ENCODE results near the gene KRT27. TPM values are rescaled to one million over a fixed set of nuclear protein-coding genes. Genes with fewer than 3 reads are reported as not detected.

The KRT27 gene
- total RNA-seq, 2 donors from 2014 or later = not detected

DNA sequence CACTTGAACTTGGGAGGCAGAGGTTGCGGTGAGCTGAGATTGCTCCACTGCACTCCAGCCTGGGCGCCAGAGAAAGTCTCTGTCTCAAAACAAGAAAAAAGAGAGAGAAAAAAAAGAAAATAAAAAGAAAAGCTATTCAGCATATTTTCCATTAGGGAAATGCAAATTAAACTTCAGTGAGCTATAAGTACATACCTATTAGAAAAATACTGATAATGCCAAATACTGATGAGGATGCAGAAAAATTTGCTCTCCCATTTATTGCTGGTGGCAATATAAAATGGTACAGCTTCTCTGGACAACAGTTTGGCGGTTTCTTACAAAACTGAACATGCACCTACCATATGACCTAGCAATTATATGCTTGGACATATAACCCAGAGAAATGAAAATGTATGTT, 30.3 kb upstream of the KRT27 start:
- intact Hi-C loops (cut with DNase I) = no loop called here

DNA sequence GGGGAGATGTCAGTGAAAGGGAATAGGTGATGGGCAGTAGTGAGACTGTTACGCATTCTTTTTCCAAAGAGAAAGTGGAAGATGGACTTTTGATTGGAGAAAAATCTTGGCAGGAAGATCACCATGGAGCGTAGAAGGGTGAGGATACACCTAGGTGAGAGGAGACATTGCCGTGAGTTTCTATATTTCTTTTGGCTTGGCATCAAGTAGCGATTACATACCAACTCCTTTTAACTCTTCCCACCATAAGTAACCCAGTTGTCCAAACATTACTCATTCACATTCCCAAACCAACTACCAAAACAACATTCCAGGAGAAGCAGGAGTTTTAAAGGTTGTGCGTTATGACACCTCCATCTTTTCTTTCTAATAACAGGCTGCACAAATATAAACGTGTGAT, 28.1 kb upstream of the KRT27 start:
- Histone ChIP-seq H3K9me3 (no peaks in the 10 kb centered on the region), H3K4me1 (no peaks in the 10 kb centered on the region), H3K36me3 (replicated peaks in 1 of 2; ENCODE audit: insufficient read depth in 1 of 2, low read depth in 2 of 2) (no peaks in the 10 kb centered on the region), H3K4me3 (no peak overlapping the region), H3K27me3 (peaks cover 0 to 4% of the 10 kb centered on the region in 2 donors), H3K27ac (no peak overlapping the region)
- intact Hi-C loops (cut with DNase I) = no loop called here
- ATAC-seq = no peak
- DNase-seq = no peak
- TF ChIP-seq POLR2A (IDR thresholded peaks at IDR 0.05) = no peak
- TF ChIP-seq, protein P1, sequence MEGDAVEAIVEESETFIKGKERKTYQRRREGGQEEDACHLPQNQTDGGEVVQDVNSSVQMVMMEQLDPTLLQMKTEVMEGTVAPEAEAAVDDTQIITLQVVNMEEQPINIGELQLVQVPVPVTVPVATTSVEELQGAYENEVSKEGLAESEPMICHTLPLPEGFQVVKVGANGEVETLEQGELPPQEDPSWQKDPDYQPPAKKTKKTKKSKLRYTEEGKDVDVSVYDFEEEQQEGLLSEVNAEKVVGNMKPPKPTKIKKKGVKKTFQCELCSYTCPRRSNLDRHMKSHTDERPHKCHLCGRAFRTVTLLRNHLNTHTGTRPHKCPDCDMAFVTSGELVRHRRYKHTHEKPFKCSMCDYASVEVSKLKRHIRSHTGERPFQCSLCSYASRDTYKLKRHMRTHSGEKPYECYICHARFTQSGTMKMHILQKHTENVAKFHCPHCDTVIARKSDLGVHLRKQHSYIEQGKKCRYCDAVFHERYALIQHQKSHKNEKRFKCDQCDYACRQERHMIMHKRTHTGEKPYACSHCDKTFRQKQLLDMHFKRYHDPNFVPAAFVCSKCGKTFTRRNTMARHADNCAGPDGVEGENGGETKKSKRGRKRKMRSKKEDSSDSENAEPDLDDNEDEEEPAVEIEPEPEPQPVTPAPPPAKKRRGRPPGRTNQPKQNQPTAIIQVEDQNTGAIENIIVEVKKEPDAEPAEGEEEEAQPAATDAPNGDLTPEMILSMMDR (IDR thresholded peaks at IDR 0.05) = no peak
- WGBS, 2 donors = 57 to 62% methylated on average over 6 of the region's 6 CpGs

More for the DNA sequence above, 30.3 kb upstream of the KRT27 start:
- TF ChIP-seq, protein P1 (IDR thresholded peaks at IDR 0.05) = no peak
- no peak for TF ChIP-seq POLR2A (IDR thresholded peaks at IDR 0.05)
- 68 to 85% methylated on average over 3 of the region's 3 CpGs for WGBS, 2 donors
- Histone ChIP-seq H3K4me1 (no peaks in the 10 kb centered on the region), H3K36me3 (replicated peaks in 1 of 2; ENCODE audit: insufficient read depth in 1 of 2, low read depth in 2 of 2) (no peaks in the 10 kb centered on the region), H3K27me3 (peaks cover 0 to 4% of the 10 kb centered on the region in 2 donors), H3K27ac (no peak overlapping the region), H3K9me3 (no peaks in the 10 kb centered on the region), H3K4me3 (no peak overlapping the region)
- ATAC-seq (no peak), DNase-seq (no peak)

GRCh38 chr17:40809721-40810421, 27.5 kb upstream of the KRT27 start:
- TF ChIP-seq POLR2A (IDR thresholded peaks at IDR 0.05) = no peak
- TF ChIP-seq, protein P1 (IDR thresholded peaks at IDR 0.05) = no peak
- 50 to 56% methylated on average over 2 of the region's 2 CpGs for WGBS, 2 donors
- Histone ChIP-seq H3K4me1 (no peaks in the 10 kb centered on the region), H3K36me3 (replicated peaks in 1 of 2; ENCODE audit: insufficient read depth in 1 of 2, low read depth in 2 of 2) (no peaks in the 10 kb centered on the region), H3K27me3 (peaks cover 0 to 4% of the 10 kb centered on the region in 2 donors), H3K9me3 (no peaks in the 10 kb centered on the region), H3K27ac (no peak overlapping the region), H3K4me3 (no peak overlapping the region)
- intact Hi-C loops (cut with DNase I) = no loop called here
- DNase-seq (no peak), ATAC-seq (no peak)

DNA sequence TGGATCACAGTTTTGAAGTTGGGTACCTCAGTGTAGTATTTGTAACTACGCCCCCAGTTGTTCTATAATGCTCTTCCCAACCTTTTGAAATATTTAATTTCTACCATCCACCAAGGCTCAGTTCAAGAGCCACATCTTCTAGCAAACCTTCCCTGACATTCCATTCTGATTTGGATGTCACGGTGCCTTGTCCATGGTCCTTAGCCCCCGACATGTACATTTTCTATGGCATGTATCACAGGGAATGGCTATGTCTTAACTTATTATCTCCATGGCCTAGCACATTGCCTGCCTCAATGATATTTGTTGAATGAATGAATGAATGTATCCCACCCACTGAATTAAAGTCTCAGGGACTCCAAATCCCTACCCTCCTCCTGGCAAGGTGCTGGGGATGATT, 23.8 kb upstream of the KRT27 start:
- Histone ChIP-seq H3K4me1 (no peaks in the 10 kb centered on the region), H3K36me3 (replicated peaks in 1 of 2; ENCODE audit: insufficient read depth in 1 of 2, low read depth in 2 of 2) (no peaks in the 10 kb centered on the region), H3K4me3 (no peak overlapping the region), H3K27ac (no peak overlapping the region), H3K27me3 (peaks cover 0 to 2% of the 10 kb centered on the region in 2 donors), H3K9me3 (no peaks in the 10 kb centered on the region)
- WGBS, 2 donors = 55 to 67% methylated on average over 3 of the region's 3 CpGs
- ATAC-seq = no peak
- TF ChIP-seq, protein P1 (IDR thresholded peaks at IDR 0.05) = no peak
- no peak for TF ChIP-seq POLR2A (IDR thresholded peaks at IDR 0.05)
- intact Hi-C loops (cut with DNase I) = no loop called here
- no peak for DNase-seq

GRCh38 chr17:40803617-40804082, 21.3 kb upstream of the KRT27 start:
- TF ChIP-seq, protein P1 (IDR thresholded peaks at IDR 0.05) = peak; percentile 56 to 91 (median 76)
- TF ChIP-seq POLR2A (IDR thresholded peaks at IDR 0.05) = no peak
- Histone ChIP-seq H3K27ac (no peak overlapping the region), H3K9me3 (no peaks in the 10 kb centered on the region), H3K27me3 (no peaks in the 10 kb centered on the region), H3K4me3 (no peak overlapping the region), H3K4me1 (no peaks in the 10 kb centered on the region), H3K36me3 (replicated peaks in 1 of 2; ENCODE audit: insufficient read depth in 1 of 2, low read depth in 2 of 2) (no peaks in the 10 kb centered on the region)
- intact Hi-C loops (cut with DNase I) = no loop called here
- 3 to 5% methylated on average over 13 of the region's 13 CpGs for WGBS, 2 donors
- ATAC-seq (peak; percentile 94), DNase-seq (peak; percentile 76 to 87 (median 81))

Measured in body of pancreas (tissue), 4 donors.